GM23338 (cell line): ENCODE data around the gene MAPKAPK2. TPM values are rescaled to one million over a fixed set of nuclear protein-coding genes. Genes with fewer than 3 reads are reported as not detected.

Source experiments
- ATAC-seq: fragments of 200-7000 bp; cut with Tn5 transposase; 3 replicates; pipeline ENCODE4 v1.9.1; 2020
- DNase-seq: peaks from one replicate; pipeline ENCODE4 v3.0.0-alpha.2; 2015; ENCODE audit warnings: low spot score
- H2AFZ ChIP-seq: fragments of 200-600 bp; sonication (generic); 2 replicates; pipeline ENCODE4 v1.8.0; 2016; ENCODE audit warnings: antibody characterized with exemption, mild to moderate bottlenecking, moderate library complexity
- H3F3A ChIP-seq: fragments of 200-600 bp; sonication (generic); replicated peaks from 2 replicates; pipeline ENCODE4 v1.8.0; 2017; ENCODE audit warnings: antibody characterized with exemption, mixed run types, low read depth
- H3K27ac ChIP-seq: fragments of 200-600 bp; sonication (generic); 2 replicates; pipeline ENCODE4 v1.6.1; 2016; ENCODE audit warnings: low read depth
- H3K27me3 ChIP-seq: fragments of 200-600 bp; sonication (generic); 2 replicates; pipeline ENCODE4 v1.8.0; 2016; ENCODE audit warnings: mild to moderate bottlenecking, mixed run types, moderate library complexity; ENCODE audit not compliant: insufficient read depth
- H3K36me3 ChIP-seq: fragments of 200-600 bp; sonication (generic); 2 replicates; pipeline ENCODE4 v1.8.0; 2016; ENCODE audit warnings: mild to moderate bottlenecking; ENCODE audit not compliant: insufficient read depth
- H3K4me1 ChIP-seq: fragments of 200-600 bp; sonication (generic); 2 replicates; pipeline ENCODE4 v1.8.0; 2016; ENCODE audit warnings: mild to moderate bottlenecking, moderate library complexity; ENCODE audit not compliant: insufficient read depth
- H3K4me2 ChIP-seq: fragments of 200-600 bp; sonication (generic); 2 replicates; pipeline ENCODE4 v1.7.1; 2017; ENCODE audit warnings: mixed run types
- H3K4me3 ChIP-seq: fragments of 200-600 bp; sonication (generic); 2 replicates; pipeline ENCODE4 v1.6.1; 2016; ENCODE audit warnings: mixed run types
- H3K79me2 ChIP-seq: fragments of 200-600 bp; sonication (generic); replicated peaks from 2 replicates; pipeline ENCODE4 v1.8.0; 2017; ENCODE audit warnings: mild to moderate bottlenecking; ENCODE audit not compliant: insufficient read depth
- H3K9me2 ChIP-seq: fragments of 200-600 bp; sonication (generic); 2 replicates; pipeline ENCODE4 v1.8.0; 2017; ENCODE audit not compliant: insufficient read depth
- H4K20me1 ChIP-seq: fragments of 200-600 bp; sonication (generic); replicated peaks from 2 replicates; pipeline ENCODE4 v1.8.0; 2017; ENCODE audit warnings: mild to moderate bottlenecking; ENCODE audit not compliant: insufficient read depth
- H3K27ac Mint-ChIP-seq: 2 replicates; pipeline ENCODE4 v1.8.0; 2020; ENCODE audit warnings: inconsistent platforms, mild to moderate bottlenecking, moderate library complexity, mixed read lengths
- H3K27me3 Mint-ChIP-seq: 3 replicates; pipeline ENCODE4 v1.8.0; 2022; ENCODE audit warnings: low read depth, mild to moderate bottlenecking, moderate library complexity, mixed read lengths, inconsistent platforms; ENCODE audit not compliant: insufficient read depth, poor library complexity
- H3K36me3 Mint-ChIP-seq: 3 replicates; pipeline ENCODE4 v1.8.0; 2021; ENCODE audit warnings: low read depth, mild to moderate bottlenecking, inconsistent platforms, moderate library complexity, mixed read lengths
- H3K4me1 Mint-ChIP-seq: 3 replicates; pipeline ENCODE4 v1.8.0; 2020; ENCODE audit warnings: mild to moderate bottlenecking, inconsistent platforms, mixed read lengths
- H3K4me3 Mint-ChIP-seq: 3 replicates; pipeline ENCODE4 v1.8.0; 2021; ENCODE audit warnings: moderate library complexity, mild to moderate bottlenecking, inconsistent platforms, mixed read lengths
- H3K9me3 Mint-ChIP-seq: 3 replicates; pipeline ENCODE4 v1.8.0; 2020; ENCODE audit warnings: moderate library complexity, mild to moderate bottlenecking, inconsistent platforms, mixed read lengths
- CREB1 ChIP-seq: fragments of 250-450 bp; sonication (Bioruptor Pico); IDR thresholded peaks from 2 replicates; pipeline ENCODE4 v1.5.0; 2020; ENCODE audit warnings: low read depth, mild to moderate bottlenecking, moderate library complexity
- ETS1 ChIP-seq: IDR thresholded peaks from 2 replicates; pipeline ENCODE4 v1.6.1; 2016; ENCODE audit warnings: antibody characterized with exemption
- EZH2phosphoT487 ChIP-seq: fragments of 200-600 bp; sonication (generic); IDR thresholded peaks from one replicate; pipeline ENCODE4 v1.8.1; 2018; ENCODE audit warnings: antibody characterized with exemption; ENCODE audit not compliant: unreplicated experiment
- NANOG ChIP-seq: IDR thresholded peaks from 2 replicates; pipeline ENCODE4 v1.6.1; 2016; ENCODE audit warnings: antibody characterized with exemption, borderline replicate concordance
- REST ChIP-seq: IDR thresholded peaks from one replicate; pipeline ENCODE4 v1.6.1; 2018; ENCODE audit warnings: antibody characterized with exemption; ENCODE audit not compliant: unreplicated experiment
- STAT1 ChIP-seq: IDR thresholded peaks from one replicate; pipeline ENCODE4 v1.6.1; 2016; ENCODE audit warnings: antibody characterized with exemption; ENCODE audit not compliant: unreplicated experiment
- ZNF114 ChIP-seq: fragments of 250-450 bp; sonication (Bioruptor Pico); IDR thresholded peaks from 2 replicates; pipeline ENCODE4 v1.5.0; 2020; ENCODE audit warnings: mild to moderate bottlenecking, moderate library complexity
- polyA plus RNA-seq: library from polyadenylated mRNA; unstranded; fragments of >200 nt; fragmentation: Nextera tagmentation; extraction: Ambion mirVana; gene quantifications from 2 replicates; pipeline ENCODE4 v1.2.1, GENCODE V29; 2016
- total RNA-seq: library from RNA; depleted of rRNA; stranded (reverse); fragments of >200 nt; shearing (Covaris generic); gene quantifications from 2 replicates; pipeline ENCODE4 v1.2.3, GENCODE V29; 2014

Gene MAPKAPK2
- total and polyA plus RNA-seq, 2 experiments from 2014 or later = 10.1 to 30.4 TPM

GRCh38 chr1:206710460-206710823 is 25.7 kb downstream of the MAPKAPK2 start:
- Histone ChIP-seq H3K79me2 (peaks cover 94% of the 10 kb centered on the region), H3K4me3 (no peak overlapping the region), H3K4me2 (no peak overlapping the region), H3K27ac (no peak overlapping the region), H3K36me3 (no peaks in the 10 kb centered on the region), H3K4me1 (peaks cover 26% of the 10 kb centered on the region), H3K27me3 (no peaks in the 10 kb centered on the region), H3K9me2 (no peaks in the 10 kb centered on the region), H3F3A (no peaks in the 10 kb centered on the region), H2AFZ (no peak overlapping the region), H4K20me1 (peaks cover 38% of the 10 kb centered on the region)
- TF ChIP-seq EZH2phosphoT487 = no peak
- no peak for TF ChIP-seq STAT1
- no peak overlapping the region for H3K27ac Mint-ChIP-seq
- H3K27me3 Mint-ChIP-seq = peaks cover 1% of the 10 kb centered on the region
- no peaks in the 10 kb centered on the region for H3K36me3 Mint-ChIP-seq
- no peak for DNase-seq
- ATAC-seq = no peak
- H3K4me3 Mint-ChIP-seq = no peak overlapping the region
- no peaks in the 10 kb centered on the region for H3K9me3 Mint-ChIP-seq
- H3K4me1 Mint-ChIP-seq = peaks cover 49% of the 10 kb centered on the region

- no peaks in the 10 kb centered on the region for H3K27me3 ChIP-seq
- H3K4me2 ChIP-seq = no peak overlapping the region
- TF ChIP-seq EZH2phosphoT487 (no peak), REST (no peak), ZNF114 (no peak), NANOG (no peak), ETS1 (no peak), CREB1 (CRISPR knock-in tag) (no peak)
- Mint-ChIP-seq H3K9me3 (no peaks in the 10 kb centered on the region), H3K36me3 (no peaks in the 10 kb centered on the region), H3K27me3 (peaks cover 1% of the 10 kb centered on the region), H3K4me1 (peaks cover 23% of the 10 kb centered on the region), H3K4me3 (no peak overlapping the region), H3K27ac (no peak overlapping the region)
- no peak overlapping the region for H3K4me3 ChIP-seq
- H3K27ac ChIP-seq = no peak overlapping the region
- no peaks in the 10 kb centered on the region for H3K9me2 ChIP-seq
- H3F3A ChIP-seq = no peaks in the 10 kb centered on the region
- no peaks in the 10 kb centered on the region for H3K36me3 ChIP-seq
- no peak overlapping the region for H2AFZ ChIP-seq
- DNase-seq = no peak
- peaks cover 31% of the 10 kb centered on the region for H4K20me1 ChIP-seq
- ATAC-seq = no peak
- H3K79me2 ChIP-seq = peaks cover 95% of the 10 kb centered on the region
- H3K4me1 ChIP-seq = peaks cover 4% of the 10 kb centered on the region; the same call in 1 of the 2 replicates
Observed at GRCh38 chr1:206713070-206713469, 28.4 kb downstream of the MAPKAPK2 start.
